Measurements from ENCODE around the gene FOXK2. TPM values are rescaled to one million over a fixed set of nuclear protein-coding genes. Genes with fewer than 3 reads are reported as not detected.
A peak's percentile ranks its signal among the peaks of the same experiment; 100 is the strongest.
"Not testable (repeated sequence)": the region's sequence is repeated elsewhere in the genome, so short reads cannot be mapped to it uniquely, and the experiment has no call there.

FOXK2 gene
- total RNA-seq, 1 donor from 2014 or later: 67.2 TPM

GRCh38 chr17:82531431-82531881 lies 11.9 kb downstream of the FOXK2 start:
- no peak for DNase-seq (ENCODE audit: low spot score)

- DNase-seq (ENCODE audit: low spot score): no peak
Observed at GRCh38 chr17:82534401-82534812, 14.9 kb downstream of the FOXK2 start.

GRCh38 chr17:82536512-82537201 lies 17.1 kb downstream of the FOXK2 start:
- DNase-seq (ENCODE audit: low spot score): no peak

DNA sequence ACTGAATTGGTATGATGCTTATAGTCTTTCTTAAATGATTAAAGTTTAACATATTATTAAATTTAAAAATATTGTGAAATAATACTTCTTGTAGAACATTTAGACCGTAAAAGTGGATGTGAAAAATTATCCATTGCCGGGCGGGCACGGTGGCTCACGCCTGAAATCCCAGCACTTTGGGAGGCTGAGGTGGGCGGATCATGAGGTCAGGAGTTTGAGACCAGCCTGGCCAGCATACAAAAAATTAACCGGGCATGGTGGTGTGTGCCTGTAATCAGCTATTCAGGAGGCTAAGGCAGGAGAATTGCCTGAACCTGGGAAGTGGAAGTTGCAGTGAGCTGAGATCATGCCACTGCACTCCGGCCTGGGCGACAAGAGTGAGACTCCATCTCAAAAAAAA lies 17.7 kb downstream of the FOXK2 start:
- DNase-seq (ENCODE audit: low spot score): not testable (repeated sequence)

- not testable (repeated sequence) for DNase-seq (ENCODE audit: low spot score)
Observed at GRCh38 chr17:82539076-82539475, 19.5 kb downstream of the FOXK2 start.

DNA sequence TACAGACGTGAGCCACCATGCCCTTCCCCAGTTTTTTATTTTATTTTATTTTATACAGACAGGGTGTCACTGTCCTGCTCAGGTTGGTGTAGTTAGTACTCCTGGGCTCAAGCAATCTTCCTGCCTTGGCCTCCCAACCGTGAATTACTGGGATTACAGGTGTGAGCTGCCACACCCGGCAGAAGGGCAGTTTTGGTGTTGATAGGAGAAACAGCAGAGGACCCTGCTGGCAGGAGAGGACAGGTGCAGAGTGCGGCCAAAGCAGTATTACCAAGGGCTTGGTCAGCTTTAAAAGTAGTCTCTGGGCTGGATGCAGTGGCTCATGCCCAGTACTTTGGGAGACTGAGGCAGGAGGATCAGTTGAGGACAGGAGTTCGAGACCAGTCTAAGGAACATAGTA lies 22.9 kb downstream of the FOXK2 start:
- no peak for DNase-seq (ENCODE audit: low spot score)

DNA sequence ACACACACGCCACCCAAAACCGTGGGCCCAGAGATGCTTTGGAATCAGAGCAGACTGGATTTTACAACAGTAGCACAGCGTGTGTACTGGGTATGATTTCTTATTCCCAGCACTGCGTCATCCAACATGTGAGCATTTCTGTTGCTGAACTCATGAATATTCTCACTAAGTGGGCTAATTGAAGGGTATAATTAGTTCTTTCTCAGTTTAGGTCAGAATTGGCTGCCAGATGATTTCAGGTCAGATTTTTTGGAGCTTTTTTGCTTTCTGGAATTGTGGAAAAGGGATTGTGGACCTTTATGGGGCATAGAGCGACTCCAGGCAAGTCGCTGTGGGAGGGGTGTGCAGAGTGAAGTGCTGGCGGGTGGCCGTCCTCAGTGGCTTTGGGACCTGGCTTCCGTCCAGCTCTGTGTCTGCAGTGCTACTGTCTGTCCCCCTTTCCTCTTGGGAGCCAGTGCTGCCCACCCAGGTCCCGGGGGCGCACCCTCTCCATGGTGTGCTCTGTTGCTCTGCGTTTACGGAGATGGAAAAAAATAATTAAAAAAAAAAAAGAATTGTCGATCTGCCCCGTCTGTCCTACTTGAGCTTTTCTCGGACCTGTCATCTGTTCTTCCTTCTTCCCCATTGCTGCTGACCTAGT lies 25.0 kb downstream of the FOXK2 start:
- DNase-seq (ENCODE audit: low spot score): no peak

- DNase-seq (ENCODE audit: low spot score): no peak
Observed at GRCh38 chr17:82545071-82545462, 25.5 kb downstream of the FOXK2 start.

DNA sequence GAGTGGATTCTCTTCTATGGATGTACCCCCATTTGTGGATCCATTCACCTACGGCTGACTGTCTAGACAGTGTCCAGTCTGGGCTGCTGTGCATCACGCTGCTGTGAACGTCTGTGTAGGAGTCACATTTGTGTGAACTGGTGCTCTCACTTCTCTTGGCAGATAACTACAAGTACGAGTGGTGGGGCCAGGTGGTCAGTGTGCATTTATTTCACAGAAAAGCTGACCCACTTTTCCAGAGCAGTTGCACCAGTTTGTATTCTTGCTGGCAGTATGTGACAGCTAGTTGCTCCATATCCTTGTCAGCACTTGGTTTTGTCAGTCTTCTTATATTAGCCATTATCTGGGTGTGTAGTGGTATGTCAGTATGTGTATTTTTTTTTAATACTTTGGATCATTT lies 28.4 kb downstream of the FOXK2 start:
- no peak for DNase-seq (ENCODE audit: low spot score)

GRCh38 chr17:82548681-82549303 lies 29.3 kb downstream of the FOXK2 start:
- DNase-seq (ENCODE audit: low spot score): no peak

DNA sequence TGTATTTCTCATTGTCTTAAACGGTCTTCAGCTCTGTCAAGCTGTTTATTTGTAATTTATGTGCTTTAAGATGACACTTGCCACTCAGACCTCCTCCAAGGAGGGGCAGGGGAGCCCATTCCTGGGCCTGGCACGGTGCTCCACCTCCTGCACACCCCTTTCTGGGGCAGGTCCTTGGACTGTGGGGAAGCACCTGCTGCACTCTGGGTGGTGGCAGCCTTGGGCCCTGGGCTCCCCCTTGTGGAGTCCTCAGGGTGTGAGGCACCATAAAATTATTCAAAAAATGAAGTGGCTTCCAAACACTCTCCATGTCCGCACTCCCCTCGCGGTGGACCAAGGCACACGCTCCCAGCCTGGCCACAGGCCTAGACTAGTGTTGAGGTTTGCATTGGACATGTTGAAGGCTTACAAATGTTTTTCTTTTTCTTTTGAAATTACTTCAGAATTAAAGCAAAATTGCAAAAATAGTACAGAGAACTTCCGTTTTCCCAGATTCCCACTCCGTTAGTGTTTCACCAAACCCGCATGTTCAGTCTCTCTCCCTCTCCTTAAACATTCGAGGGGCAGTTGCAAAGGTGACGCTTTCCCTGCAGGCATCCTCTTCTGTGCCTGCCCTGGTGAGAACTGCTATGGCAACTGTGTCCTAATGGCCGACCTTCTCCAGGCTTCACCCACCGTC lies 32.4 kb downstream of the FOXK2 start:
- DNase-seq (ENCODE audit: low spot score): peak; percentile 77

- DNase-seq (ENCODE audit: low spot score): no peak
Observed at GRCh38 chr17:82552580-82552979, 33.0 kb downstream of the FOXK2 start.

DNA sequence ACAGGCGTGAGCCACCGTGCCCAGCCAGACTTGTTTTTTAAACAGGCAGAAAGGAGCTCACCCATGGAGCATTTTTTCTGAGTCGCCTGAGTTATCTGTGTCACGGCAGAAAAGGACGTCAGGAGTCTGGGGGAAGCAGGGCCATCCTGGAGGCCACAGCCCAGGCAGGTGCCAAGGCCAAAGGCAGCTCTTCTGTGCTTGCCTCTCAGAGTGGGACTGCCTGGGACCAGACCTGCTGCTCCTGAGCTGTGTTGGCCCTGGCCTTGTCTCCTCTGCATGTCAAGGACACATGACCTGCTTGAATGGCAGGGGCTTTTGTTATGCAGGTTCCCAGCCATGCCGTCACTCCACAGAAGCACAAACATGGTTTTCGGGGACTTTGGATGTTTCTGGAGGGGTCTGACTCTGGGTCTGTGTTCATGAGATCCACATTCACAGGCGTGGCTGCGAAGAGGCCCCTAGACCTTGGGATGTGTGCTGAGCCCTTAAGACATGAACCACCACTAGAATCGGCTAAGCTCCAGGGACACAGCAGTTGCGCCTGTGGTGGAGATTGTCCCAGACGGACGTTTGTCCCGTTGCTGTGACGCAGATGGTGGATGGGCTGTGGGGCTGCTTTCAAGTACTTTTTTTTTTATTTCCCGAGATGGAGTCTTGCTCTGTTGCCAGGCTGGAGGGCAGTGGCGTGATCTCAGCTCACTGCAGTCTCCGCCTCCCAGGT lies 33.8 kb downstream of the FOXK2 start:
- no peak for DNase-seq (ENCODE audit: low spot score)

DNA sequence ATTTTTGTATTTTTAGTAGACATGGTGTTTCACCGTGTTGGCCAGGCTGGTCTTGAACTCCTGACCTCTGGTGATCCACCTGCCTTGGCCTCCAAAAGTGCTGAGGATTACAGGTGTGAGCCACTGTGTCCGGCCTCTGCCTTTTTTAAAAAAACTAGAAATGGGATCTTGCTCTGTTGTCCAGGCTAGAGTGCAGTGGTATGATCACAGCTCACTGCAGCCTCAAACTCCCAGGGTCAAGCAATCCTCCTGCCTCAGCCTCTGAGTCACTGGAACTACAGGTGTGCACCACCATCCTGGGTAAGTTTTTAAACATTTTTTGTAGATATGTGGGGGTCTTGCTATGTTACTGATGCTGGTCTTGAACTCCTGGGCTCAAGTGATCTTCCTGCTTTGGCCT lies 38.0 kb downstream of the FOXK2 start:
- DNase-seq (ENCODE audit: low spot score): not testable (repeated sequence)

GRCh38 chr17:82559566-82560251 lies 40.2 kb downstream of the FOXK2 start:
- DNase-seq (ENCODE audit: low spot score): no peak

DNA sequence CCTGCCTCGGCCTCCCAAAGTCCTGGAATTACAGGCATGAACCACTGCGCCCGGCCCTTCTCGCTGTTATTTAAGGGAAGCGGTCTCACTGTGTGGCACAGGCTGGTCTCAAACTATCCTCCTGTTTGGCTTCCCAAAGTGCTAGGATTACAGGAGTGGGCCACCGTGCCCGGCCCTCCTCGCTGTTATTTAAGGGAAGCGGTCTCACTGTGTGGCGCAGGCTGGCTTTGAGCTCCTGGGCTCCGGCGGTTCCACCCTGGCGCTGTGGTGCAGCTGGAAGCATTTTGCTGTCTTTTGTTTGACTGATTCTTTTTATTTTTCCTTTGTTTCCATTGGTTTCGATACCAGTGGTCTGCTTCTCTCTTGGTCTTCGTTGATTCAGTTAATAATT lies 40.7 kb downstream of the FOXK2 start:
- no peak for DNase-seq (ENCODE audit: low spot score)

DNA sequence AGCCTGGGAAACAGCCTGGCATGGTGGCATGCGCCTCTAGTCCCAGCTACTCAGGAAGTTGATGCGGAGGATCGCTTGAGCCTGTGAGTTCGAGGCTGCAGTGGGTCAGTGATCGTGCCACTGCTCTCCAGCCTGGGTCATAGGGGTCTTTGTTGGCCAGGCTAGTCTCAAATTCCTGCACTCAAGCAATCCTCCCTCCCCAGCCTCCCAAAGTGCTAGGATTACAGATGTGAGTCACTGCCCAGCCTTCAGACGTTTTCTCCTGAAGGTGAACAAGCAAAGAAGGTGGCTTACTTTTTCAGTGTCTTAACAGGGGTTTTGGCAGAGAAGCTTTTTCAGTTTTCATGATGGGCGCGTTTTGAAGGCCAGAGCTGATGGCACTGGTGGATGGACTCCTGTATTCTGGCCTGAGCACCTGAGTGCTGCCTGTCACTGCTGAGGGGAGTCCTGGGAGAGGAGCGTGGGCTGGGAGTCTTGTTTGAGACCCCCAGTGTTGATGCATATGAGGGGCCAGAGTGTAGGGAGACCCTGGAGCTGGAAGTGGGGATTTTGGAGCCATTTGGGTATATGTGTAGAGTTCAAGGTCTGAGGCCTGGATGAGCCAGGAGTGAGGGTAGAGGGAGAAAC lies 41.4 kb downstream of the FOXK2 start:
- DNase-seq (ENCODE audit: low spot score): no peak

GRCh38 chr17:82561429-82562035 lies 42.0 kb downstream of the FOXK2 start:
- no peak for DNase-seq (ENCODE audit: low spot score)

- DNase-seq (ENCODE audit: low spot score): not testable (repeated sequence)
Observed at GRCh38 chr17:82562718-82563220, 43.2 kb downstream of the FOXK2 start.

DNA sequence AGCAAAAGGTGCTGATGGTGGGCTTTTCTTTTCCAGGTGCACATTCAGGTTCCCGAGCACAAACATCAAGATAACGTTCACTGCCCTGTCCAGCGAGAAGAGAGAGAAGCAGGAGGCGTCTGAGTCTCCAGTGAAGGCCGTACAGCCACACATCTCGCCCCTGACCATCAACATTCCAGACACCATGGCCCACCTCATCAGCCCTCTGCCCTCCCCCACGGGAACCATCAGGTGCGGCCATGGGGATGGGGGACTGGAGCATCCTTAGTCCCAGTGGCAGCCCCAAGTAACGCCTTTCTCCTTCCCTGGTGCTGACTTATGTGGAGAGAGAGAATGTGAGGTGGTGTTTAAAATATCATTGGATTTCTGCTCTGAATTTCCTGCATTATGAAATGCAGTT lies 43.8 kb downstream of the FOXK2 start:
- no peak for DNase-seq (ENCODE audit: low spot score)
